HG02571 (cell line): ENCODE results near the gene GATM.
"Not testable (repeated sequence)": the region's sequence is repeated elsewhere in the genome, so short reads cannot be mapped to it uniquely, and the experiment has no call there.

ENCODE experiments used
- ATAC-seq: cut with Tn5 transposase; IDR thresholded peaks from one replicate; pipeline ENCODE4 v1.9.1; 2021; ENCODE audit warnings: mild to moderate bottlenecking, moderate library complexity; ENCODE audit not compliant: unreplicated experiment

The GATM gene

GRCh38 chr15:45391746-45392583 is 13.6 kb upstream of the GATM start:
- peak; percentile 89 for ATAC-seq

GRCh38 chr15:45389351-45389750 is 11.0 kb upstream of the GATM start:
- no peak for ATAC-seq

- ATAC-seq, result no peak
Observed at GRCh38 chr15:45387380-45388007, 9.2 kb upstream of the GATM start.

- ATAC-seq, result no peak
Observed at GRCh38 chr15:45386974-45387373, 8.6 kb upstream of the GATM start.

GRCh38 chr15:45386420-45386819 is 8.1 kb upstream of the GATM start:
- ATAC-seq, result no peak

DNA sequence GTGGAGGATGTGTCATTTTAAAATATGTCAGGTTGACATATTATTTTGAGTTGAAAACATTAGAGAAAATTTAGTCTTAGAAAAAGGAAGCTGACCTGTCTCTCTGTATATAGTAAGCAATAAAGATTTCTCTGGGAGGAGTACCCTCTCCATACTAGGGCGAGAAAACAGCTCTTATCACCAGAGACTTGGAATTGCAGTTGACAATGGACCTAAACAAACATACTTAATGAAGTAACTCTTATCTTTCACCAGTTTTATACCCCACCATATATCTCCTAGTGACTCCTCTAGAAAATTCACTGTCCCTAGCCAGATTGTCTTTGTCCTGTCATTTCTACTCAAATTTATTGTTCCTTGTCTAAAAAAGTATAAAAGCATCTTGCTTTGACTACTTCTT is 7.2 kb upstream of the GATM start:
- ATAC-seq, result no peak

DNA sequence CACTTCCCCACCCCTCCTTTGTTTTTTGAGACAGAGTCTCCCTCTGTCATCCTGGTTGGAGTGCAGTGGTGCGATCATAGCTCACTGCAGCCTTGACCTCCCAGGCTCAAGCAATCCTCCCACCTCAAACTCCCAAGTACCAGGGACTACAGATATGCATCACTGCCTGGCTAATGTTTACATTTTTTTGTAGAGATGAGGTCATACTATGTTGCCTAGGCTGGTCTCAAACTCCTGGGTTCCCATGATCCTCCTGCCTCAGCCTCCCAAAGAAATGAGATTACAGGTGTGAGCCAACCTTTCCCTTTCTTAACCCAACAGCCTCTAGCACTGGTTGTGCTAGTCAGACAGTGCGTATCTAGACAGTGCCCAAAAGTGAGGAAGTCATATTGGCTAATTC is 6.4 kb upstream of the GATM start:
- no peak for ATAC-seq

DNA sequence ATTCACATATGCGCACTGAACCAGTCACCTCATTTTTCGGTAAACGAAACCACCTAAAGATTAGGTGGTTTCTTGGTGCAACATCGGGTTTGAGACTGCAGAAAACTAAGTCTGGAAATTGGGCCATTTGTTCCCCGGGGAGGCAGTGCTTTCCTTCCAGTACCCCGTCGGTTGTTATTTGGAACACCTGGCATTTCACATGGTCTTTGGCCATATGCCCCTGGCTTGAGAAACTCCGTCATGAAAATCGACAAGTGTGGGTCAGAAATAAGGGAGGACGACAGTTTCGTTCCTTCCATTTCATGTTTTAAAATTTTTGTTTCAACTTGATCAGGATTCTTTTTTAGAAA is 544 bp upstream of the GATM start:
- ATAC-seq, result no peak

GRCh38 chr15:45377609-45378148 is 665 bp downstream of the GATM start:
- peak; percentile 12 for ATAC-seq

DNA sequence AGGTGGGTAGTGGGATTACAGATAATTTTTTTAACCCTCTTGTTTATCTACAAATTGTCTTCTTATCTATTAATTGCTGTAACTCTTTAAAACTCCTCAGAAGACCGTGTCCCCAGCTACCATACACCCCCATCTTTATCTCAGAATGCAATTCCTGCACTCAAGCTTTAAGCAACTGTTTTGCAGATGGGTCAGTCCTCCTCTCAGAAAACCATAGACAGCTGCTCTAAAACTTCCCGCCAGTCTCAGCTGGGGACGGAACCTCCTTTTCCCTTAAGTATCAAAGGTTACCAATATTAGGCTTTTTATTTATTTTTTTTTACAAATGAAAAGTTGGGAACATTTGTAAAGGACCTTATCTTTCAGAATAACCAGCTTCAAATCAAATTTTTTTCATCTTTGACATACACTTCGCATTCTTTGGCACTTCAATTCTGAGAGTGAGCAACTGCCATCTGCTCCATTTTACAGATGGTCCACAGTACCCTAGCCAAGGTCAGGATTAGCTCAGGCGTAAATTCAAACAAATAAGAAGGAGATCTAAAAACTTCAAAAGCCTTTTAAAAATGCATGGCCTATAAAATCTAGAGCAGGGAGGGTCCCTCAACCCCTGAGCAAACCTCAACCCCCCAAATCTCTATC is 1.3 kb downstream of the GATM start:
- no peak for ATAC-seq

DNA sequence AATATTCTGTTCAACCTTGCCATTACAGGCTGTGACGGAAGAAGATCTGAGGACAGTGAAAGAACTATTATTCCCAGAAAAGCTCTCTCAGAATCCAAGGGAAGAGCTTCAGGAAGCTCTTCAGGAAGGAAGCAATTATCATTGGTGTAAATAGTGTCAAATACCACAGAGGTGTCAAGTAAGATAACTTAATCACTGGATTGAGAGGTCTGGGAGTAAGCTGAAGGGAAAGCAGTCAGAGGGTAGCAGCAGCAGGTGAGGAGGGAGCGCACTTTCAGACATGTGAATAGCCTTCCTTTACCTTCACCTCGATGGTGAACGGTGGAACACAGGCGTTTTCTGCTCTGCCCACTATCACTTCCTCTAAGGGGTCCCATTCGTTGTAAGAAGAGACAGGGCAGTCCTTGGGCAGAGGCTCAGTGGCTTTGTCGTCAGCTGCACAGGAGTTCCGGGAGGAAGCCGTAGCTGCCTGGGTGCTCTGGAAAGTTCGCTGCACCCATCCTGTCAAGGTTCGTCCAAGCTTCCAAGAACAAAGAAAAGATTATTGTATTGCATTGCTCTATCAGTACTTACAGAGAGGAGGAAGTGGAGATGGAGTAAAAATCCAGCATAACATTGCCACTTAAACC is 1.9 kb downstream of the GATM start:
- no peak for ATAC-seq

GRCh38 chr15:45375836-45376235 is 2.5 kb downstream of the GATM start:
- no peak for ATAC-seq

- no peak for ATAC-seq
Observed at GRCh38 chr15:45373976-45374375, 4.4 kb downstream of the GATM start.

GRCh38 chr15:45372041-45372995 is 6.0 kb downstream of the GATM start:
- ATAC-seq, result no peak

DNA sequence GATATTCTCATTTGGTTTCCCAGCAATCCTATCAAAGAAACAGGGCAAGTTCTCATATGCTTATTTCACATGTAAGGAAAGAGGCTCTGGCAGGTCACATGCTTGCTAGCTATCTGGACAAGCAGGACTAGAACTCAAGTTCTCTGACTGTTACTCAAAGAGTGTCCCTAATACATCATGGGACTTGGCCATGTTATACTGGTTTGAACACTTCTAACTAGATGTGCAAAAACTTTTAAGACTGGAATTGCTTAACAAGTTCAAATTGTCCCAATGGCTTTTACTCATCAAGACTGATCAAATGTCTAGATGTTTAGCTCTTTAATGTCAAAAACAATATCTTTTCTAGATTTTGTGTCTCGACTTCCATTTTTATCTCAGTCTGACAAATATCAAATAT is 6.8 kb downstream of the GATM start:
- no peak for ATAC-seq

DNA sequence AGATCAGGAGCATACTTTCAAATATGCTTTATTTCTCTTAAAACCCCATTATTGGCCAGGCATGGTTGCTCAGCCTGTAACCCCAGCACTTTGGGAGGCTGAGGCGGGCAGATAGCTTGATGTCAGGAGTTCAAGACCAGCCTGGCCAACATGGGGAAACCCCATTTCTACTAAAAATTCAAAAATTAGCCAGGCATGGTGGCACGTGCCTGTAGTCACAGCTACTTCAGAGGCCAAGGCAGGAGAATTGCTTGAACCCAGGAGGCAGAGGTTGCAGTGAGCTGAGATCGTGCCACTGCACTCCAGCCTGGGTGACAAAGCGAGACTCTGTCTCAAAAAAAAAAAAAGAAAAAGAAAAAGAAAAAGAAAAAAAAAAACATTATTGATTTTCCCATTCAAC is 8.3 kb downstream of the GATM start:
- not testable (repeated sequence) for ATAC-seq

- ATAC-seq, result not testable (repeated sequence)
Observed at GRCh38 chr15:45367222-45367621, 11.1 kb downstream of the GATM start.

DNA sequence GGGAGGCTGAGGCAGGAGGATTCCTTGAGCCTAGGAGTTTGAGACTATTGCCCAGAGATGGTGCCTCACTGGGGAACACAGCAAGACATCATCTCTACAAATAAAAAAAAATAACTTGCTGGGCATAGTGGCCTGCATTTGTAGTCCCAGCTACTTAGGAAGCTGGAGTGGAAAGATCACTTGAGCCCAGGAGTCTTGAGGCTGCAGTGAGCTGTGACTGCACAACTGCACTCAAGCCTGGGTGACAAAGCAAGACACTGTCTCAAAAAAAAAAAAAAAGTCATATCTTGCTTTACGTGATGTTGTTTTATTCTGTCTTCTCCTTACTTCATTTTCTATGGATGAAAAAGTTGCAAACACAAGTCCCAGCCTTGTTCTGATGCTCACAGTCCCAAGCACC is 14.1 kb downstream of the GATM start:
- ATAC-seq, result no peak

- no peak for ATAC-seq
Observed at GRCh38 chr15:45363801-45364200, 14.5 kb downstream of the GATM start.

DNA sequence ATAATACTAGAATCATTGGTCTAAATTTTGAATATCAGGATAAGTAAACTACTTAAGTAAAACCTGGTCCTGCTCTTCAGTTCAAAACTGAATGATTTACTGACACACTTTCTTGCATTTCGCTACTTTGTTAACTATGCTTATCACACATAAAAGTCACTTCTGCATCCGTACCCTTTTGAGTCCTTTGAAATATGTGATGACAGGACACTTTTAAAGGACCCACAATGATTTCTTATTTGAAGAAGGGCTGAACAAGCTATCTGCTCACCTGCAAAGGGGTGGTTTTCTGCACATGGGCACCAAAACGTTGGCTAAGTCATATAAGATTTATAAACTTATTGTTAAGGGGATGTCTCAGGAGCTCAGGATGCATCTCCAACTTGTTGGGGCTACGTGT is 15.0 kb downstream of the GATM start:
- no peak for ATAC-seq
